ENCODE measurements around the gene MARK2. TPM values are rescaled to one million over a fixed set of nuclear protein-coding genes. Genes with fewer than 3 reads are reported as not detected.
"Not testable (repeated sequence)": the region's sequence is repeated elsewhere in the genome, so short reads cannot be mapped to it uniquely, and the experiment has no call there.

MARK2 gene
- total RNA-seq, 4 donors from 2014 or later, result 78.3 to 87.2 (median 81.2) TPM

DNA sequence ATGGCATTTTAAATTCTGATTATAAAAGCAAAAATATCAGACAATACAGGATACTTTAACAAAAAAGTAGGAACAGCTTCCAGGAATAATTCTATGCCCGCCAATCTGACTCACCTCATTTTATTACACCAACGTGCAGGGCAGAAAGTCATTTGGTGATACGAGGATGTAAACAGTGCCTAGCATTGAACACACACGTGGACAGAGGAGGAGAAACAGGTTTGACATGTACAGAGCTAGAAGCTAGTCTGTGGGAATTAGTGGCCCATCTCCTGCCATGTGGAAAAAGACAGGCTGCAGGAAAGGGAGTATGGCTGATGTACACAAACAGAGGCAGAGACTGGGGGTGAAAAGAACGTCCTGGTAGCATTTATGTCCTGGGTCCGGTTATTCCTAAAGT lies 34.7 kb upstream of the MARK2 start:
- intact Hi-C loops (cut with DNase I; ENCODE audit: low total_unique reads), result no loop called here
- no peak overlapping the region for H3K4me3 ChIP-seq (ENCODE audit: low read depth, poor library complexity, severe bottlenecking)
- 41 to 56% methylated on average over 6 of the region's 6 CpGs for WGBS, 2 donors
- no peak for TF ChIP-seq POLR2A (IDR thresholded peaks at IDR 0.05)
- TF ChIP-seq, protein P1, sequence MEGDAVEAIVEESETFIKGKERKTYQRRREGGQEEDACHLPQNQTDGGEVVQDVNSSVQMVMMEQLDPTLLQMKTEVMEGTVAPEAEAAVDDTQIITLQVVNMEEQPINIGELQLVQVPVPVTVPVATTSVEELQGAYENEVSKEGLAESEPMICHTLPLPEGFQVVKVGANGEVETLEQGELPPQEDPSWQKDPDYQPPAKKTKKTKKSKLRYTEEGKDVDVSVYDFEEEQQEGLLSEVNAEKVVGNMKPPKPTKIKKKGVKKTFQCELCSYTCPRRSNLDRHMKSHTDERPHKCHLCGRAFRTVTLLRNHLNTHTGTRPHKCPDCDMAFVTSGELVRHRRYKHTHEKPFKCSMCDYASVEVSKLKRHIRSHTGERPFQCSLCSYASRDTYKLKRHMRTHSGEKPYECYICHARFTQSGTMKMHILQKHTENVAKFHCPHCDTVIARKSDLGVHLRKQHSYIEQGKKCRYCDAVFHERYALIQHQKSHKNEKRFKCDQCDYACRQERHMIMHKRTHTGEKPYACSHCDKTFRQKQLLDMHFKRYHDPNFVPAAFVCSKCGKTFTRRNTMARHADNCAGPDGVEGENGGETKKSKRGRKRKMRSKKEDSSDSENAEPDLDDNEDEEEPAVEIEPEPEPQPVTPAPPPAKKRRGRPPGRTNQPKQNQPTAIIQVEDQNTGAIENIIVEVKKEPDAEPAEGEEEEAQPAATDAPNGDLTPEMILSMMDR (IDR thresholded peaks at IDR 0.05), result no peak
- peak in 1 of 2 donors; percentile 48 for DNase-seq (ENCODE audit: low spot score in 2 of 2)

DNA sequence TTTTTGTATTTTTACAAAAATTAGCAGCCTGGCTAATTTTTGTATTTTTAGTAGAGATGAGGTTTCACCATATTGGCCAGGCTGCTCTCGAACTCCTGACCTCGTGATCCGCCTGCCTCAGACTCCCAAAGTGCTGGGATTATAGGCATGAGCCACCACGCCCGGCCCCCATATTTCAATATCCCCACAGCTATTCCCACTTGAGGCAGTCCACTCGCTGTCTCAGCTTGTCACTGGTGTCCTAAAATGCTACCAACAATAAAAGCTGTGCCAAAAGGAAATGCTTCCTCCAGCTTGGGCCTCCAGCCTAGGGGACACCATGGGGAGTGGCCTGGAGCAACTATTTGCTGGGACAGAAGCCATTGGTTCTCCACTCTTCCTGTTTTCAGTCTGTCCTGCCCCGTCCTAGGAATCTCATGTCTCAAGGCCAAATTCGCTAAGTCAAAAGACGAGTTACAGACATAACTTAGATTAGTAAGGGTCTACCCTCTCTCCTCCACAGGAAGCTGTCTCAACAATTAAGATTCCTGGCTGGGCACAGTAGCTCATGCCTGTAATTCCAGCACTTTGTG lies 33.0 kb upstream of the MARK2 start:
- DNase-seq (ENCODE audit: low spot score in 2 of 2), result no peak
- WGBS, 2 donors, result 78% methylated on average over 9 of the region's 9 CpGs
- intact Hi-C loops (cut with DNase I; ENCODE audit: low total_unique reads), result no loop called here
- TF ChIP-seq POLR2A (IDR thresholded peaks at IDR 0.05), result no peak
- TF ChIP-seq, protein P1 (IDR thresholded peaks at IDR 0.05), result no peak
- H3K4me3 ChIP-seq (ENCODE audit: low read depth, poor library complexity, severe bottlenecking), result no peak overlapping the region

DNA sequence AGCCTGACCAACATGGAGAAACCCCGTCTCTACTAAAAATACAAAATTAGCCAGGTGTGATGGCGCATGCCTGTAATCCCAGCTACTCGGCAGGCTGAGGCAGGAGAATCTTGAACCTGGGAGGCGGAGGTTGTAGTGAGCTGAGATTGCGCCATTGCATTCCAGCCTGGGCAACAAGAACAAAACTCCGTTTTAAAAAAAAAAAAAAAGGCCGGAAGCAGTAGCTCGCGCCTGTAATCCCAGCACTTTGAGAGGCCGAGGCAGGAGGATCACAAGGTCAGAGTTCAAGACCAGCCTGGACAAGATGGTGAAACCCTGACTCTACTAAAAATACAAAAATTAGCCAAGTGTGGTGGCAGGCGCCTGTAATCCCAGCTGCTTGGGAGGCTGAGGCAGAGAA lies 28.5 kb upstream of the MARK2 start:
- DNase-seq (ENCODE audit: low spot score in 2 of 2); intact Hi-C loops (cut with DNase I; ENCODE audit: low total_unique reads); H3K4me3 ChIP-seq (ENCODE audit: low read depth, poor library complexity, severe bottlenecking): not testable (repeated sequence)
- WGBS, 2 donors, result 82 to 88% methylated on average over 11 of the region's 11 CpGs

DNA sequence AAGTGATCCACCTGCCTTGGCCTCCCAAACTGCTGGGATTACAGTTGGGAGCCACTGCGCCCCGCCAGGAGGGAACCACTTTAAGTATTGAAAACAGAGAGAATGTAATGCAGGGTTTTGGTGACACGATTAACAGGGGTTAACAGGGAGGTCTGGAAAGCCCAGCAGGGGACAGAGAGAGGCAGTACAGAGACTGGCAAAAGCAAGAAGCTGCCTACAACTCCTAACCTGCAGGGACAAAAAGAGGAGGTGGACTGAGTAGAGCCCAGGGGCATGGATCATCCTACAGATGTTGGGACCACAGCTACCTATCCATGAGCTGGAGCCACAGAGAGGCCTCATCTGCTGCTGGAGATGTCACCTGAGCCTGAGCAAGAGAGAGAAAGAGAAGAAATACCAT lies 27.4 kb upstream of the MARK2 start:
- TF ChIP-seq POLR2A (IDR thresholded peaks at IDR 0.05), result no peak
- TF ChIP-seq, protein P1 (IDR thresholded peaks at IDR 0.05), result no peak
- no peak overlapping the region for H3K4me3 ChIP-seq (ENCODE audit: low read depth, poor library complexity, severe bottlenecking)
- 84 to 96% methylated on average over 3 of the region's 3 CpGs for WGBS, 2 donors
- DNase-seq (ENCODE audit: low spot score in 2 of 2), result no peak
- intact Hi-C loops (cut with DNase I; ENCODE audit: low total_unique reads), result no loop called here

DNA sequence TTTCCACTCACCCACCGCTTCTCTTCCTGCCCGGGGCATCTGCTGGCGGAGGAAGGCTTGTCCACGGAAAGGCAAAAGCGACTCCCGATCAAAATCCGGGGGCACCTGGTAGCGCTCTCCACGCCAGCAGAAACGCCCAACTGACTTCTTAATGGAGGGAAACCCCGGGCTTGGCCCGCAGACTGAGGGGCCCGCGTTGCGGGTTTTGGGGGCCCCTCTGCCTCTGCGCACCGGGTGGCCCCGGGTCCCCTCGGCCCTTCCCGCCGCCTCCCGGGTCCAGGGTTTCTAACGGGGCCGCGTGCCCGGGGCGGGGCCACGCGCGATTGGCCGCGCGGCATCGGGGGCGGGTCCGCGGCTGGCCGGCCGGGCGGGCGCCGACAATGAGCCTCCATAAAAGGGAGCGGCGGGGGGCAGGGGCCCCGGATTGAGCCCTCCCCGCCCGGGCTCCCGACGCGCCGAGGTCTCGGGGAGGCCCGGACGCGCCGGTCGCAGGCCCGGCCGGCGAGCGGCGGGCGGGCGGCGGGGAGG lies 25.8 kb upstream of the MARK2 start, which contains the start of gene SPINDOC:
SPINDOC (plus strand) TSS at position 422 of the 528 bp plus-strand sequence. CDS start 231 bp downstream, outside the sequence.
- peak; percentile 35 to 93 for DNase-seq (ENCODE audit: low spot score in 2 of 2)
- 0 to 1% methylated on average over 13 to 30 of the region's 65 CpGs for WGBS, 2 donors
- TF ChIP-seq, protein P1 (IDR thresholded peaks at IDR 0.05), result no peak
- no peak for TF ChIP-seq POLR2A (IDR thresholded peaks at IDR 0.05)
- intact Hi-C loops (cut with DNase I; ENCODE audit: low total_unique reads), result no loop called here
- peak within 1 kb of the TSS; percentile 59 for H3K4me3 ChIP-seq (ENCODE audit: low read depth, poor library complexity, severe bottlenecking)

DNA sequence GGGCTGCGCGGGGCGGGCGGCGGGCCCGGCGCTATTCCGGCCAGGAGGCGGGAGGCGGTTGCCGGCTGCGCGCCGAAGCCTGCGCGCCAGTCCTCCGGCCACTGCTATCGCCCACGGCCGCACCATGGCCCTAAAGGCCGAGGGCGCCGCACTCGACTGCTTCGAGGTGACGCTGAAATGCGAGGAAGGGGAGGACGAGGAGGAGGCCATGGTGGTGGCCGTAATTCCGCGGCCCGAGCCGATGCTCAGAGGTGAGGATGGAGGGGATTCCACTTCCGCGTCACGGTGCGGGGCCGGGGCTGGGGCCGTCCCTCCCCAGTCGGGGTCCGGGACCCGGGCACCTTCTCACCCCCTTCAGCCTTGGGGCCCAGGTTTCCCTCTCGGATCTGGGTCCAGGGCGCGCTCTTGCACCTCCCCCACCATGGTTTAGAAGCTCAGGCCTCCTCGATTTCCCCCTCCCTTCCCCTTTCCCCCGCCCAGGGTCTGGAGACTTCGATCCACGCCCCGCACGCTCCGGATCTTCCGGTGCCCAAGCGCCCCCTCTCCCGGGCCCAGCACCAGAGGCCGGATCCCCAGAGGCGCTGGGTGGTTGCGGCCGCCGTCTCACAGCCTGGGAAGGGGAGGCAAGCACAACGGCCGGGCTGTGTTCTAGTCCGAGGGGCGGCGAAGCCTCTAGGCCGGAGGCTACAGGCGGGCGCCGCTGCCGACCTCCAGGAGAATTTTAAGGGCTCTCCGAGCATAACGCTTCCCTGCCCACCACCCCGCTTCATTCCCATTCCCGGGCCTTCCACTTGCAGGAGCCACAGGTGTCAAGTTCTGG lies 25.1 kb upstream of the MARK2 start:
- TF ChIP-seq, protein P1 (IDR thresholded peaks at IDR 0.05), result no peak
- no peak for TF ChIP-seq POLR2A (IDR thresholded peaks at IDR 0.05)
- intact Hi-C loops (cut with DNase I; ENCODE audit: low total_unique reads), result no loop called here
- peak overlapping the region; percentile 59 for H3K4me3 ChIP-seq (ENCODE audit: low read depth, poor library complexity, severe bottlenecking)
- DNase-seq (ENCODE audit: low spot score in 2 of 2), result peak in 1 of 2 donors; percentile 87
- 0 to 2% methylated on average over 51 to 52 of the region's 74 CpGs for WGBS, 2 donors
